Large intestine (tissue), 3 donors: ENCODE results near the gene MEIS1. TPM values are rescaled to one million over a fixed set of nuclear protein-coding genes. Genes with fewer than 3 reads are reported as not detected.

Experiments
- DNase-seq, 2 donors: peaks; one replicate each; pipeline versions ENCODE4 v3.0.0 to v3.0.0-alpha.2; 2013
- H3K27ac ChIP-seq: one replicate; pipeline ENCODE4 v1.5.1; 2013; ENCODE audit warnings: low read length
- H3K27me3 ChIP-seq: 2 replicates; pipeline ENCODE4 v1.6.1; 2013; ENCODE audit warnings: low read length; ENCODE audit not compliant: control insufficient read depth, insufficient read depth
- H3K36me3 ChIP-seq: 2 replicates; pipeline ENCODE4 v1.6.1; 2013; ENCODE audit warnings: low read length; ENCODE audit not compliant: control insufficient read depth, insufficient read depth
- H3K4me1 ChIP-seq: one replicate; pipeline ENCODE4 v1.6.1; 2013; ENCODE audit warnings: low read length; ENCODE audit not compliant: control insufficient read depth, insufficient read depth
- H3K4me3 ChIP-seq: one replicate; pipeline ENCODE4 v1.5.1; 2013; ENCODE audit warnings: low read length
- H3K9me3 ChIP-seq: one replicate; pipeline ENCODE4 v1.6.1; 2013; ENCODE audit warnings: mild to moderate bottlenecking, low read depth, low read length, moderate library complexity; ENCODE audit not compliant: control insufficient read depth
- WGBS: methylation state at CpG from one replicate; pipeline ENCODE4 v1.1.5; 2013; ENCODE audit warnings: low lambda C conversion rate; ENCODE audit not compliant: insufficient coverage; 5-methylcytosine and 5-hydroxymethylcytosine counted together
- polyA plus RNA-seq: library from polyadenylated mRNA; unstranded; fragments of 120-200 nt; gene quantifications from one replicate; pipeline ENCODE4 v1.2.1, GENCODE V29; 2013

The MEIS1 gene
- polyA plus RNA-seq, 1 donor = 34.3 TPM

DNA sequence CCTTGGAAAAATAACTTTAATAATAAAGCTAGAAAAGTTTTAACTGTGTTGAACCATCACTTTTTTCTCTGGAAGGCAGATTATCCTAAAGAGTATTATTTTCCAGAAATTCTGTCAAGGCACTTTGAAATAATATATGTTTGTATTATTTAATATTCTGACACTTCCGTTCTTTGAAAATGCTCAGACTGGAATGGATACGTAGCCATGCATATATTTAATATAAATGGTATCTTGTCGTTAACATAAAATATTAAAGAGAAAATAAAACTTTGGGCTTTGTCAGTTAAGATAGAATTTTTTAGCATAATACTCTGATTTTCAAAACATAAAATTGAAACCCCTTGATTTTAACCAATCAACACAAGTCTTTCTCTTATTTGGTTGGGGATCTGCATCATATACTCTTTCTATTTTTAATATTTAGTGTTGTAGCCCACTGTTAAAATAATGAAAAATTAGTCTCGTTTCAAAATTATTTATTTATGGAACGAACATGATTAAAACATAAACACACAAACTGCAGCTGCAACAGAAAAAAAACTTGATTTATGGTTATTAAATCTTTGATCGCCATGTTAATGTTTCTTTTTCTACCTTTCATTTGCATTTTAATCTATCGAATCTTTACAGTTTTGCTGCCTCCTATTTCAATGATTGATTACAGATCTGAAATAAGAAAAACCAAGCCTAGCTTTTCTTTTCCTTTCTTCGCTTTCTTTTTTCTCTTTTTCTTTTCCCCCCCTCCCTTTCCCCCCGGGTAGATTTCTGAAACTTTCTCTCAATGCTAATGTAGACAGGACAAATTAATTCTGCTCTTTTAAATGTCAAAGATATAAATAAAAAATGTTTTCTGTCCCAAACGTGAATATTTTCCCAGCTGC, 145.5 kb downstream of the MEIS1 start:
- peak overlapping the region; percentile 68 for H3K27ac ChIP-seq
- 71% methylated on average over 9 of the region's 10 CpGs for WGBS
- no peaks in the 10 kb centered on the region for H3K36me3 ChIP-seq
- H3K4me1 ChIP-seq = peaks cover 28% of the 10 kb centered on the region
- peaks cover 12% of the 10 kb centered on the region for H3K9me3 ChIP-seq
- DNase-seq = no peak
- H3K27me3 ChIP-seq = peaks cover 81% of the 10 kb centered on the region
- H3K4me3 ChIP-seq = peak overlapping the region; percentile 41

DNA sequence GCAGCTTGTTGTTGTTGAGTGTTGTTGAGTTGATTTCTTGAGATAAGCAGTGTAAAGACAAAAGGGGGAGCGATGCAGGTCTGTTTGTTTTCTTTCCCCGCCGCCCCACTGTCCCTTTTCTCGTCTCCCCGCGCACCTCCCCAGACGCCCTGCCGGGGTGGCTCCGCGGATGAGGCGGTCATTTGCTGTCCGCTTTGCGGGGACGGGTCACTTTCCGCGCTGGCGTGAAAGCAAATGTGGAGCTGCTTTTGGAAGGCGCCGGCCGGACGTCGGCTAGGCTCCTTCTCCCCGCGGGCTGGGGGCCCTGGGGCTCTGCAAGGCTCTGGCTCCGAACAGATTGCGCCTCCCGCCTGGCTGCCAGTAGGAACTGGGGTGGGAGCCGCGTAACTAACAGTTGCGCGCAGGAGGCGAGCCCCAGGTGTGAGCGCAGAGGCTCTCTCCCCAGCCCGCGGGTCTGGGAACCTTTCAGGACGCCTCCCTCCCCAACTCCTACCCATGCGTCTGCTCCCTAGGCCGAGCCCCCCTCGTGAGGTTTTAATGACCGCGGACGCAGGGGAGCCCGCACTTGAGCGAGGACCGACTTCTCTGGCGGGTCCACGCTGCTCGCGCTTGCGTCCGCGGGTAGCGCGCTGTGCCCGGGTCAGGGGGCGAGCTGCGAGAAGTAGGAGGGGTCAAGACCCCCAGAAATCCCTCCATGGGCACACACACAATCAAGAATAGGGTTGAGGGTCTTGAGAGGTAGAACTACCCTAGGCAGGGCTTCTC, 146.6 kb downstream of the MEIS1 start:
- Histone ChIP-seq H3K27ac (peak overlapping the region; percentile 68), H3K27me3 (peaks cover 78% of the 10 kb centered on the region), H3K4me3 (peak overlapping the region; percentile 41), H3K9me3 (peaks cover 8% of the 10 kb centered on the region), H3K4me1 (peaks cover 18% of the 10 kb centered on the region), H3K36me3 (no peaks in the 10 kb centered on the region)
- WGBS = no CpG with 5 or more reads among the region's 57 CpGs
- DNase-seq = peak in 1 of 2 donors; percentile 42

DNA sequence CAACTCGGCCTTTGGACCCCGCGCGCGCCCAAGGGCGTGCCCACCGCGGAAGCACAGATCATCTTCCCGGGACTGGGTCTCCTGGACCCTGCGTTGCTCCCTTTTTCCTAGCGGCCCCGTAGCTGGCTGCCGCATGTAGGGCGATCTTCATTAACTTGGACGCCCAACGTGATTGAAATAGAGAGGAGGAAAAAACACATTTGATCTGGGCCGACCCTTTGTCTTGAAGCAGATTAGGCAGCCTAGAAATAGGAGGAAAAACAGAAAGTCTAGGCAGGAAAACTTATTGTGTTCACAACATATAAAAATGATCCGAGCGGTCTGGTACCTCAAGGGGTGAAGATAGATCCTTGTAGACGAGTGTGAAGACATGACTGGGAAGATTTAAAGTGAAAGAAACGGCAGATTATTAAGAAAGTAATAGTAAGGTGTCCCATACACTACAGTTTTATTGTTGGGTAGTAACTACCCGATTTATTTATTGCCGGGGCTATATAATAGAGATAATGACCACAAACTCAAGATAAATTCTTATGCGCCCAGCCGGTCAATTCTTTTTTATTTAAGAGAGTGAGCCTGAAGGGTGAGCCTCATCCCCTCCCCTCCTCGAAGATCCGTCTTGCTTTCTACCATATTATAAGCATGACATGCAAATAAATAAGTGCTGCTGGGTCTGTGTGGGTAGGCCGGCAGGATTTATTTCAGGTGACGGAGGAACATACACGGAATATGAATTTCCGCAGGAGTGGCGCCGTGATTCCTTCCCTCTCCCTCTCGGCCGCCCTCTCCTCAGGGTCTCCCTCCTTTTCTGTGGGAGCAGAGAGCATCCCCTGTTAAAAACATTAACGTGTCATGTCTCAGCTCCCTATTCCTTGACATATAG, 147.4 kb downstream of the MEIS1 start:
- H3K9me3 ChIP-seq = peaks cover 7% of the 10 kb centered on the region
- H3K27me3 ChIP-seq = peaks cover 73% of the 10 kb centered on the region
- H3K4me3 ChIP-seq = peak overlapping the region; percentile 41
- DNase-seq = peak in 1 of 2 donors; percentile 13
- WGBS = 5% methylated on average over 8 of the region's 36 CpGs
- peak overlapping the region; percentile 68 for H3K27ac ChIP-seq
- H3K36me3 ChIP-seq = no peaks in the 10 kb centered on the region
- H3K4me1 ChIP-seq = peaks cover 10% of the 10 kb centered on the region

DNA sequence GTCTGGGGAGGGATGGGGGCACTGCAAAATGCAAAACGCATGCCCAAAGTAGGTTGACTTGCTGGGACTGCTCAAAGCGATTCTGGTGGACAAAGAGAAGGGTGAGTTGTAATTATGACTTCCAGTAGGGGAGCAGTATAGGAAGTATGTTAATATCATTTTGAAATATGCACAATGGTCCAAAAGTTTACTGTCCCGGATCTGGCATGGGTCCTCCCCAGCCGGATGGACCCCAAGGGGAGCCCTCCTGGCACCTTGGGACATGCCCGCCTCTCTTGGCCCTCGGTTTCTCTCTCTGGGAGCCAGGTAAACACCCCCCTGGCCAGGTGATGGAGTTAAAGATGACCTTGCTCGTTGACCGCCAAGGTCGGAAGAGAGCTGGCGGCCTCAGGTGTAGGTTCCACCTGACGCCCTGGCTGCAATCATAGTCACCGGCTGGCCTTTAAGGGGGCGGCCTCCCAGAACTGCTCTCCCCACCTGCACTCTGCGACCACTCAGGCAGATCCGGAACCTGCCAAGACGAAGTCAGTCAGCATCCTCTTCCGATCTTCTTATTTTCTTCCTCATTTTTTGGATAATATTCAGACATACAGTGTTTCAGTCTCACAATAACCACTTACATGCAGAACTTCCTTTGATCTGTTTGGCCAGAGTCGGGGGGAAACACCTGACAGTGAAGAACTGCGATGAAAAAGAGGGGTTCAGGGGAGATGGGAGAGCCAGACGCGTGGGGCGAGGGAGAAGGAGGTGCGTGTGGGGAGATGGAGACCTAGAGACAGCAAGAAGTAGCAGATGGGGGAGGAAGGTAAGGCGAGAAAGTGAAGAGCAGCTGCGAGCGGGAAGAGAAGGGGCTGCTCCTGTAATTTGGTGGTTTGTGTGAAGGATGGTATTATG, 148.3 kb downstream of the MEIS1 start:
- Histone ChIP-seq H3K4me3 (peak overlapping the region; percentile 41), H3K27me3 (peaks cover 67% of the 10 kb centered on the region), H3K9me3 (peaks cover 5% of the 10 kb centered on the region), H3K36me3 (no peaks in the 10 kb centered on the region), H3K27ac (peak overlapping the region; percentile 68), H3K4me1 (peaks cover 4% of the 10 kb centered on the region)
- 65% methylated on average over 6 of the region's 26 CpGs for WGBS
- DNase-seq = peak in 1 of 2 donors; percentile 9

DNA sequence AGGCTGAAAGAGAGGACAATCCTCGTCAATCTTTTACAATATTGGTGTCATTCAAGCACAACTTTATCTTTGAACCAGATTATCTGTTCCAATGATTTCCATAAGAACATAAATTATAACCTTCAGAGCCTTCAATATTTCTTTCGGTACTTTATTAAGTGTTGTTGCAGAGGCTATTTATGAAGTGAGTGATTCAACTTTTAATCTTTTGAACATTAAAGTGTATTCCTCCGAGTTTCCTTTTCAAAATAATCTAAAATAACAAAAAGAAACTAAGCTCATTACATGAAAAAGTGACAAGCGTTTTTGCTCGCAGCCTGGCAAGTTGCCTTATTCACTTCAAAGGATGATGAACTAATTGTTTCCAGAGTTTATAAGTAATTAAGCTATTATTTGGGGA, 149.0 kb downstream of the MEIS1 start:
- H3K27ac ChIP-seq = peak overlapping the region; percentile 68
- peaks cover 5% of the 10 kb centered on the region for H3K9me3 ChIP-seq
- H3K4me3 ChIP-seq = no peak overlapping the region
- WGBS = 49% methylated on average over 4 of the region's 5 CpGs
- no peak for DNase-seq
- no peaks in the 10 kb centered on the region for H3K36me3 ChIP-seq
- H3K4me1 ChIP-seq = peaks cover 4% of the 10 kb centered on the region
- peaks cover 64% of the 10 kb centered on the region for H3K27me3 ChIP-seq

DNA sequence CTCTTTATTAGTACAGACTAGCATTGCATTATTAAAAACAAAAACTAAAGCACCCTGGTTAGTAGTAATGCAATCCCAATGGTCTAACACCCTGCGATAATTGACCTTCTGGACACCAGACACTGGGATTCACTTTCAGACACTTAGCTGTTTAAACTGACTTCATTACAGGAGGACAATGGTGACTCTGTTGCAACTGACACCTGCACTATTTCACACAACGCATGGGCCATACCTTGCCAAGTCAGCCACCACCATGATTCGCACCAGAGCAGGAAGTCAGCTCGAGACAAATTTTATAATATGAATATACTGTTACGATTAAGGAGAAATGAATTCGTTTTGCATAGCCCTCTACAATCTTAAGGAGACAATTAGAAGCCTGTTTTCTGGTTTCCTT, 150.7 kb downstream of the MEIS1 start:
- Histone ChIP-seq H3K4me1 (peaks cover 4% of the 10 kb centered on the region), H3K27ac (no peak overlapping the region), H3K27me3 (peaks cover 60% of the 10 kb centered on the region), H3K36me3 (no peaks in the 10 kb centered on the region), H3K4me3 (no peak overlapping the region), H3K9me3 (peaks cover 5% of the 10 kb centered on the region)
- WGBS = 100% methylated on average over 1 of the region's 6 CpGs
- DNase-seq = no peak

GRCh38 chr2:66587216-66587615, 152.3 kb downstream of the MEIS1 start:
- no CpG with 5 or more reads among the region's 4 CpGs for WGBS
- Histone ChIP-seq H3K27ac (no peak overlapping the region), H3K4me3 (no peak overlapping the region), H3K36me3 (no peaks in the 10 kb centered on the region), H3K9me3 (no peaks in the 10 kb centered on the region), H3K4me1 (no peaks in the 10 kb centered on the region), H3K27me3 (peaks cover 44% of the 10 kb centered on the region)
- no peak for DNase-seq

GRCh38 chr2:66594001-66594400, 159.1 kb downstream of the MEIS1 start:
- H3K4me3 ChIP-seq = no peak overlapping the region
- H3K27me3 ChIP-seq = peaks cover 11% of the 10 kb centered on the region
- H3K9me3 ChIP-seq = no peaks in the 10 kb centered on the region
- DNase-seq = no peak
- no peaks in the 10 kb centered on the region for H3K4me1 ChIP-seq
- H3K36me3 ChIP-seq = no peaks in the 10 kb centered on the region
- no peak overlapping the region for H3K27ac ChIP-seq

DNA sequence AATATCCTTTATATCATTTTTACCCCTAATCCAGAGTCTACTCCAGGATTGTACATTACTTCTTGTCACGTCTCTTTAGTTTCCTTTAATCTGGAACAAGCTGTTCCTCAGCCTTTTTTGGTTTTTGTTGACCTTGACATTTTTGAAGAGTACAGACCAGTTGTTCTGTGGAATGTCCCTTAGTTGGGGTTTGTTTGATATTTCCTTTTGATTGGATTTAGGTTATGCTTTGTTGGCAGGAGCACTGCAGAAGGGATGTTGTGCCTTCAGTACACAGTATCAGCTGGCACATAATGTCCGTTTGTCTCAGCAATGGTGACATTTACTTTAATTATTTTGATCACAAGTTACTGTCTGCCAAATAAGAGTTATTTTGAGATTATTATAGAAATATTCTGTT, 160.6 kb downstream of the MEIS1 start:
- Histone ChIP-seq H3K4me1 (no peaks in the 10 kb centered on the region), H3K27me3 (peaks cover 7% of the 10 kb centered on the region), H3K9me3 (no peaks in the 10 kb centered on the region), H3K36me3 (no peaks in the 10 kb centered on the region), H3K4me3 (no peak overlapping the region), H3K27ac (no peak overlapping the region)
- DNase-seq = no peak
- 100% methylated on average over 1 of the region's 2 CpGs for WGBS
